C4-2B (cell line): ENCODE measurements around the gene NUP35.

Experiments
- CTCF ChIP-seq: fragments of 450-650 bp; conservative IDR thresholded peaks from 2 replicates; pipeline ENCODE4 v1.5.1; 2017; ENCODE audit warnings: mild to moderate bottlenecking
- ZFX ChIP-seq: fragments of 450-650 bp; IDR thresholded peaks from 2 replicates; pipeline ENCODE4 v1.6.1; 2017

GRCh38 chr2:183186296-183186695, 62.1 kb downstream of the NUP35 start:
- TF ChIP-seq CTCF (no peak), ZFX (no peak)
